NB4 (cell line): ENCODE data around the gene C4BPA.
A peak's percentile ranks its signal among the peaks of the same experiment; 100 is the strongest.

Experiments
- DNase-seq: peaks from one replicate; pipeline ENCODE4 v3.0.0; 2010; ENCODE audit warnings: low read depth
- H3K4me3 ChIP-seq: one replicate; pipeline ENCODE4 v1.5.1; 2011; ENCODE audit warnings: mild to moderate bottlenecking, low read depth, low read length, moderate library complexity
- MYC ChIP-seq: IDR thresholded peaks from 2 replicates; pipeline ENCODE4 v1.6.1; 2011; ENCODE audit warnings: low read depth, low read length
- POLR2A ChIP-seq: IDR thresholded peaks from 2 replicates; pipeline ENCODE4 v1.6.1; 2011; ENCODE audit warnings: mild to moderate bottlenecking; ENCODE audit not compliant: insufficient read length; ENCODE audit errors: extremely low read depth
- TF ChIP-seq, protein P1 (sequence below): IDR thresholded peaks from one replicate; pipeline ENCODE4 v1.5.1; 2012; ENCODE audit warnings: low read depth, low read length
- TF ChIP-seq, protein P2 (sequence below): IDR thresholded peaks from 2 replicates; pipeline ENCODE4 v1.6.1; 2011; ENCODE audit warnings: low read depth, low read length

C4BPA gene

DNA sequence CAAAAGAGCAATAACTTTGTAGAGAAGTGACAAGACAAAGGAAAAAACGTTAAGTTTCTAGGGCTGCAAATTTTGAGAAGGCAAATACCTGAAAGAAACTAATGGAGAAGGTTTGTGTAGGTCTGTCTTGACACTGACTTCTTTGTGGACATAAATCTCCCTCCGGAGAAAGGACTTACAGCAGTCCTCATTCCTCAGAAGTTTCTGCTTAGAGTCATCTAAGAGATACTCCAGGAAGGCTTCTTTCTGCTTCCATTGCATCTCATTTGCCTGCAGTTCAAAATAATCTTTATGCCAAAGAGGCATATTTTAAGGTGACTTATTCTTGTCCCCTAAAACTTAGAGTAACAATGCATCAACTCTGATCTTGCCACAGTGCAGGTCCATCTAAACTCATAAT is 19.8 kb upstream of the C4BPA start:
- TF ChIP-seq, protein P1, sequence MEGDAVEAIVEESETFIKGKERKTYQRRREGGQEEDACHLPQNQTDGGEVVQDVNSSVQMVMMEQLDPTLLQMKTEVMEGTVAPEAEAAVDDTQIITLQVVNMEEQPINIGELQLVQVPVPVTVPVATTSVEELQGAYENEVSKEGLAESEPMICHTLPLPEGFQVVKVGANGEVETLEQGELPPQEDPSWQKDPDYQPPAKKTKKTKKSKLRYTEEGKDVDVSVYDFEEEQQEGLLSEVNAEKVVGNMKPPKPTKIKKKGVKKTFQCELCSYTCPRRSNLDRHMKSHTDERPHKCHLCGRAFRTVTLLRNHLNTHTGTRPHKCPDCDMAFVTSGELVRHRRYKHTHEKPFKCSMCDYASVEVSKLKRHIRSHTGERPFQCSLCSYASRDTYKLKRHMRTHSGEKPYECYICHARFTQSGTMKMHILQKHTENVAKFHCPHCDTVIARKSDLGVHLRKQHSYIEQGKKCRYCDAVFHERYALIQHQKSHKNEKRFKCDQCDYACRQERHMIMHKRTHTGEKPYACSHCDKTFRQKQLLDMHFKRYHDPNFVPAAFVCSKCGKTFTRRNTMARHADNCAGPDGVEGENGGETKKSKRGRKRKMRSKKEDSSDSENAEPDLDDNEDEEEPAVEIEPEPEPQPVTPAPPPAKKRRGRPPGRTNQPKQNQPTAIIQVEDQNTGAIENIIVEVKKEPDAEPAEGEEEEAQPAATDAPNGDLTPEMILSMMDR, result no peak
- no peak for TF ChIP-seq MYC
- TF ChIP-seq POLR2A, result no peak
- TF ChIP-seq, protein P2, sequence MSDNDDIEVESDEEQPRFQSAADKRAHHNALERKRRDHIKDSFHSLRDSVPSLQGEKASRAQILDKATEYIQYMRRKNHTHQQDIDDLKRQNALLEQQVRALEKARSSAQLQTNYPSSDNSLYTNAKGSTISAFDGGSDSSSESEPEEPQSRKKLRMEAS, result no peak
- no peak for DNase-seq
- H3K4me3 ChIP-seq, result no peak overlapping the region

DNA sequence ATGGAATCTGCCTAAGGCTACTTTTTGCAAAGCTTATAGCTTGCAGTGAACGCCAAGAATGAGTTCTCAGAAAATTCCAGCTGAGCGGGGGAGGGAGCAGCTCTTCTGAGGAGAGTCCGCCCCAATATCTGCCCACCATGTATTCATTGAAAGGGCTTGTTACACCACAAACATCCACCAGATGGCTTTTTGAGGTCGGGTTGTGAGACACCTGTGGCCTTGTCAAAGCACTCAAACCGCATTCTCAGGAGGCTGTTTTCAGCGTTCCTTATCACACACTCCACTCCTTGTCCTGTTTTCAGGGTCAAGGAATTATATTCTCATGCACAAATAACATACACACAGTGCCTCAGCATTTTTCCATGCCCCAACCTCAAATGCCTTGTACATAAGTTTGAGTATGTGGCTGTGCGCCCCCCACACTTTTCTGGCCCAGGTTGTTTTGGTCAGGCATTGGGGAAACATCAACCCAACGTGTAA is 19.3 kb upstream of the C4BPA start:
- no peak for TF ChIP-seq MYC
- TF ChIP-seq POLR2A, result no peak
- TF ChIP-seq, protein P2, result no peak
- TF ChIP-seq, protein P1, result peak; percentile 47
- DNase-seq, result peak; percentile 68
- H3K4me3 ChIP-seq, result no peak overlapping the region

DNA sequence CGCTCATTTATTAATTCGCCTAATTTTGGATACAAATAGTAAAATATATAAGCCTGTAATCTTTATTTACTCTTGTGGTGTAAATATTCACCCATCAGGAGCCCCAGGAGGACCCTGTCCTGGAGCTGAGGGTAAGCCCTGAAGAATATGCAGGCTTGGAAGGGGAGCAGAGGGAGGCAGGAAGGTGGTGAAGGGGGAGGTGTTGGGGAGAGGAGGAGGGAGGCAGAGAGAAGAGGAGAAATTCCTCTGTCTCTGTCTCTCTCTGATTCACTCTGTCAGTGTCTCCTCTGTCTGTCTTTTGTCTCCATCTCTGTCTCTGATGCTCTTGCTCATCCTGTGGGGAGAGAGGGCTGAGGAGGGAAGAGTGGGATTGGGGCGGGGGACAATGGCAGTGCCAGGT is 18.1 kb upstream of the C4BPA start:
- DNase-seq, result no peak
- TF ChIP-seq, protein P2, result no peak
- TF ChIP-seq MYC, result no peak
- TF ChIP-seq, protein P1, result no peak
- TF ChIP-seq POLR2A, result no peak
- no peak overlapping the region for H3K4me3 ChIP-seq

DNA sequence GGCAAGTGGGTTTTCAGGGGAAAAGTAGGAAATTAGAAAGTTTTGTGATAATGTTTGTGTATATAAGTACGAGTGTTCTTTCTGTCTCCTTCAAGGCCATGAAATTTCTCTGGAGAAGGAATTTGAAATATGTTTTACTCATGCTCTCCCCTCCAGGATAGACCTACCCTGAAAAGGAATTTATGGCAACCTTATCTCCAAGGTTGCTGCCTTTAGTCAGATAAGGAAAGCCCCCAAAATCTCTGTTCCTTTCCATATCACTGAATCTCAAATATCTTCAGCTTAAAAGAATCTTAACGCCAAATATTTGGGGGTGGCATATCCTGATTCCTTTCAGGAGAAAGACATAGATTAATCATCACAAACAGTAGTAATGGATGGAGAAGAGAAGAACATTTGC is 15.9 kb upstream of the C4BPA start:
- H3K4me3 ChIP-seq, result no peak overlapping the region
- no peak for DNase-seq
- TF ChIP-seq, protein P1, result no peak
- TF ChIP-seq MYC (no peak), POLR2A (no peak)
- TF ChIP-seq, protein P2, result no peak

DNA sequence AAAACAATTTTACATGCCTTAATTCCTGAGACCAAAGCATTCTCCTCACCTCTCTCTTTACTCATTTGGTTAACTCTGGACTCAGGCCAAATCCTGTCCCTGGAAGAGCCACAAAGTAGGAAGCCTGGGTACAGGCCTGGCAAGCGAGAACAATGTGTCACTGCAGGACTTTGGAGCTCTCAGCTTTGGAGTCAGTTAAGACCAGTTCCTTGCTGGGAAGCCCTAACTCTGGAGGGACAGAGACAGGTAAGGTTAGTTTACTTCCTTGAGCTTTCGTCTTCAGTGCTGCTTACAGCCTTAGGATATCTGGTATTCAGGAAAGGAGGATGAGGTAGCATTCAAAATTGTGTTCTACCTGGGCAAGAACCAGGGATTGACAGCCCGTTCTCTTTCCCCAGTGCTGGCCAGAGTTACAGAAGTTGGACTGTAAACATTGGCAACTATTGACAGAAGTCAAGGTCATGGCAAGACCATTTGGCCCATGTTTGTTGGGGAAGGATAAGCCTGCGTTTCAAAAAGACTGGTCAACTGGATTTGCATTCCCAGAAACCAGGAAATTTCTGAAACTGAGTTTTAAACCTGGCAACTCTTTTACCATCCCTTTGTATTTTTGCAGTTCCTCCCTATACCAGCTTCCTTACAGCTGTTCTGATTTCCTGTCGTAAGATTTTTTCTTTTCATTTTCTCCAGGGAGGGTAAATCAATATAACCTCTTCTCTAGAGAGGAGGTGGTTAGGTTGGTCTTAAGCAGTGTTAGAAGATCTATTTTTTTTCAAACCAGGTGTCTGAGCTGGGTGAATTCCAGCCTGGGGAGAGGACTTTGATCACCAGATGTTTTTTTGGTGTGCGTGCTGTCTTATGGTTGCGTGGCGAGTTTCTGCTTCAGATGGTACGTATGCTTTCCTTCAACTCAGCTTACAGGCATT is 15.1 kb upstream of the C4BPA start, which contains the start of gene C4BPB:
Gene C4BPB, plus strand, starts transcription at position 160 of the 926 bp plus-strand sequence. Its CDS starts 672 bp downstream, at position 832.
- no peak within 1 kb of the TSS for H3K4me3 ChIP-seq
- TF ChIP-seq, protein P2, result no peak
- DNase-seq, result no peak

DNA sequence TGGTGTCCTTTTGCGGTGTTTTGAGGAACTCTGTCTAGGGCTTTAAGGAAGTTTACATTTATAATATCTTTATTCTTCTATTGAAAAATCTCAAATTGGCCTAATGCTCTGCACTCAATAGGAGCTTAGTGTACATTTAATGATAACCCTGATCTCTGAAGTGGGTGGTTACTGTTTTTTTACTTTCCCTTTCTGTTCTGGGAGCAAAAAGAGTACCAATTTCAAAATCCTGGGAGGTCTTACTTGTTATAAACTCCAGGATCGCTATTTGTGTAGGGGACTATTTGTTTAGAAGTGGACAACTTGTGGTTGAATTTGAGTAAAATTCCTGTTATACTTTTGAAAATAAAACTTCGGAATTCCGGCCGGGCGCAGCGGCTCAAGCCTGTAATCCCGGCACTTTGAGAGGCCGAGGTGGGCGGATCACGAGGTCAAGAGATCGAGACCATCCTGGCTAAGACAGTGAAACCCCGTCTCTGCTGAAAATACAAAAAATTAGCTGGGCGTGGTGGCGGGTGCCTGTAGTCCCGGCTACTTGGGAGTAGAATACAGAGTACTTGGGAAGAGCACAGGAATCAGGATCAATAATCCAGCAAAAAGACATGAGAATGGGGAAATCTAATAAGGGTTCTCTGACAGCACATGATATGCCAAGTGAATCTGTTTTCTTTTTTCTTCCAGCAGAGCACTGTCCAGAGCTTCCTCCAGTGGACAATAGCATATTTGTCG is 14.2 kb upstream of the C4BPA start:
- DNase-seq, result no peak
- H3K4me3 ChIP-seq, result no peak overlapping the region
- TF ChIP-seq, protein P1, result no peak
- TF ChIP-seq MYC (no peak), POLR2A (no peak)
- TF ChIP-seq, protein P2, result no peak
